CD14-positive monocyte (primary cell): ENCODE results near the gene ZNF423. TPM values are rescaled to one million over a fixed set of nuclear protein-coding genes. Genes with fewer than 3 reads are reported as not detected.

Experiments used
- DNase-seq, 3 donors: peaks; one replicate each; pipeline ENCODE4 v3.0.0-alpha.2; 2011 to 2022
- H2AFZ ChIP-seq: 2 replicates; pipeline ENCODE4 v1.6.0; 2012; ENCODE audit warnings: mild to moderate bottlenecking, low read depth, low read length, inconsistent platforms; ENCODE audit not compliant: insufficient read depth, poor library complexity, severe bottlenecking
- H3K27ac ChIP-seq, 2 donors: 1 replicate in 1 of 2; 2 replicates in 1 of 2; pipeline ENCODE4 v1.5.1; 2012 to 2013; ENCODE audit warnings: low read length in 2 of 2, control low read depth in 1 of 2, inconsistent platforms in 1 of 2, low read depth in 1 of 2, mild to moderate bottlenecking in 1 of 2
- H3K27me3 ChIP-seq, 2 donors: one replicate each; pipeline versions ENCODE4 v1.6.0 to v1.6.1; 2011 to 2013; ENCODE audit warnings: low read length in 2 of 2; ENCODE audit not compliant: control insufficient read depth in 2 of 2, insufficient read depth in 2 of 2
- H3K36me3 ChIP-seq, 2 donors: replicated peaks in 1 of 2; 1 replicate in 1 of 2; 2 replicates in 1 of 2; pipeline versions ENCODE4 v1.5.1 to v1.6.1; 2012 to 2013; ENCODE audit warnings: low read length in 2 of 2, control low read depth in 1 of 2, inconsistent platforms in 1 of 2, mild to moderate bottlenecking in 1 of 2; ENCODE audit not compliant: insufficient read depth in 2 of 2, control insufficient read depth in 1 of 2
- H3K4me1 ChIP-seq, 2 donors: 1 replicate in 1 of 2; 2 replicates in 1 of 2; pipeline versions ENCODE4 v1.5.1 to v1.6.1; 2012 to 2013; ENCODE audit warnings: low read length in 2 of 2, control low read depth in 1 of 2, inconsistent platforms in 1 of 2, mild to moderate bottlenecking in 1 of 2, moderate library complexity in 1 of 2; ENCODE audit not compliant: insufficient read depth in 2 of 2, control insufficient read depth in 1 of 2
- H3K4me2 ChIP-seq: replicated peaks from 2 replicates; pipeline ENCODE3; 2012; ENCODE audit warnings: low read length, moderate library complexity, mild to moderate bottlenecking; ENCODE audit not compliant: poor library complexity, severe bottlenecking; ENCODE audit errors: extremely low read depth
- H3K4me3 ChIP-seq, 3 experiments: fragments of 200-600 bp in 1 of 3; sonication (generic) in 1 of 3; replicated peaks in 1 of 3; 1 replicate in 2 of 3; 2 replicates in 1 of 3; pipeline ENCODE4 v1.5.1; 2011 to 2013; ENCODE audit warnings: low read length in 3 of 3, mild to moderate bottlenecking in 3 of 3, control low read depth in 2 of 3, low read depth in 2 of 3, inconsistent platforms in 1 of 3, moderate library complexity in 1 of 3
- H3K79me2 ChIP-seq: 2 replicates; pipeline ENCODE4 v1.6.0; 2012; ENCODE audit warnings: mild to moderate bottlenecking, control low read depth, inconsistent platforms, low read length, moderate library complexity; ENCODE audit not compliant: insufficient read depth
- H3K9ac ChIP-seq: 2 replicates; pipeline ENCODE4 v1.6.0; 2017; ENCODE audit warnings: low read length, mild to moderate bottlenecking; ENCODE audit not compliant: insufficient read depth, poor library complexity, severe bottlenecking
- H3K9me3 ChIP-seq, 2 donors: replicated peaks in 1 of 2; 1 replicate in 1 of 2; 2 replicates in 1 of 2; pipeline versions ENCODE4 v1.5.1 to v1.6.1; 2012 to 2013; ENCODE audit warnings: low read length in 2 of 2, control low read depth in 1 of 2; ENCODE audit not compliant: control insufficient read depth in 1 of 2, insufficient read depth in 1 of 2
- H4K20me1 ChIP-seq: 2 replicates; pipeline ENCODE4 v1.6.0; 2012; ENCODE audit warnings: mild to moderate bottlenecking, low read length, control low read depth, moderate library complexity; ENCODE audit not compliant: insufficient read depth
- H3K27ac Mint-ChIP-seq, 7 donors: one replicate each; pipeline ENCODE4 v1.8.0; 2020; ENCODE audit warnings: mild to moderate bottlenecking in 7 of 7, mixed read lengths in 7 of 7, moderate library complexity in 6 of 7, inconsistent platforms in 2 of 7
- H3K27me3 Mint-ChIP-seq, 3 donors: one replicate each; pipeline ENCODE4 v1.8.0; 2021 to 2022; ENCODE audit warnings: low read depth in 3 of 3, mild to moderate bottlenecking in 3 of 3, mixed read lengths in 3 of 3, moderate library complexity in 3 of 3, inconsistent platforms in 1 of 3
- H3K36me3 Mint-ChIP-seq, 2 donors: one replicate each; pipeline ENCODE4 v1.8.0; 2020; ENCODE audit warnings: mixed read lengths in 2 of 2, inconsistent platforms in 1 of 2, mild to moderate bottlenecking in 1 of 2
- H3K4me1 Mint-ChIP-seq: one replicate; pipeline ENCODE4 v1.8.0; 2020; ENCODE audit warnings: mild to moderate bottlenecking, mixed read lengths
- H3K4me3 Mint-ChIP-seq, 2 donors: one replicate each; pipeline ENCODE4 v1.8.0; 2020; ENCODE audit warnings: mild to moderate bottlenecking in 2 of 2, mixed read lengths in 2 of 2, moderate library complexity in 1 of 2
- H3K9me3 Mint-ChIP-seq, 7 donors: one replicate each; pipeline ENCODE4 v1.8.0; 2020 to 2022; ENCODE audit warnings: mixed read lengths in 7 of 7, mild to moderate bottlenecking in 6 of 7, moderate library complexity in 6 of 7, inconsistent platforms in 2 of 7
- CTCF ChIP-seq: fragments of 200-600 bp; IDR thresholded peaks from one replicate; pipeline ENCODE4 v1.8.0; 2022; ENCODE audit warnings: antibody characterized with exemption, mild to moderate bottlenecking
- WGBS: methylation state at CpG from one replicate; pipeline ENCODE4 v1.1.5; 2013; ENCODE audit warnings: missing lambda C conversion rate; ENCODE audit not compliant: insufficient coverage; 5-methylcytosine and 5-hydroxymethylcytosine counted together
- intact Hi-C, 2 donors: fragments of 100-400 bp; cut with micrococcal nuclease; formaldehyde crosslinking; loops; one replicate each; pipeline versions ENCODE4 v1.15.0 to v1.15.1; 2023
- polyA plus RNA-seq, 3 donors: library from polyadenylated mRNA; depleted of rRNA in 1 of 3; unstranded in 2 of 3; stranded (reverse) in 1 of 3; fragments of 300-500 nt in 2 of 3; fragments of >200 nt in 1 of 3; fragmentation: Illumina TruSeq in 2 of 3; gene quantifications; 1 replicate in 2 of 3; 2 replicates in 1 of 3; pipeline ENCODE4 v1.2.3, GENCODE V29; 2012 to 2021

Gene ZNF423
- polyA plus RNA-seq, 3 donors: not detected

- TF ChIP-seq CTCF: no peak
Observed at GRCh38 chr16:49746545-49746944, 109.4 kb downstream of the ZNF423 start.

GRCh38 chr16:49745311-49745747 lies 110.6 kb downstream of the ZNF423 start:
- no peak overlapping the region for H3K9ac ChIP-seq
- H4K20me1 ChIP-seq: no peaks in the 10 kb centered on the region
- H3K4me1 ChIP-seq: no peaks in the 10 kb centered on the region
- Mint-ChIP-seq H3K4me3 (no peak overlapping the region), H3K9me3 (peaks cover 0 to 3% (median 0%) of the 10 kb centered on the region in 7 donors), H3K27ac (peak overlapping the region in 2 of 7 donors; percentile 42 to 49), H3K4me1 (no peaks in the 10 kb centered on the region), H3K27me3 (peaks cover under 1 to 9% (median 3%) of the 10 kb centered on the region in 3 donors), H3K36me3 (no peaks in the 10 kb centered on the region)
- no peak overlapping the region for H2AFZ ChIP-seq
- intact Hi-C loops: no loop called here
- H3K36me3 ChIP-seq: no peaks in the 10 kb centered on the region
- no peak overlapping the region for H3K4me2 ChIP-seq
- no peak overlapping the region for H3K4me3 ChIP-seq
- no peaks in the 10 kb centered on the region for H3K79me2 ChIP-seq
- DNase-seq: no peak
- no peak overlapping the region for H3K27ac ChIP-seq
- no peak for TF ChIP-seq CTCF
- WGBS: 100% methylated on average over 6 of the region's 11 CpGs
- H3K27me3 ChIP-seq: no peaks in the 10 kb centered on the region
- no peaks in the 10 kb centered on the region for H3K9me3 ChIP-seq

More at GRCh38 chr16:49746545-49746944, 109.4 kb downstream of the ZNF423 start:
- H3K27me3 ChIP-seq: no peaks in the 10 kb centered on the region
- Mint-ChIP-seq H3K9me3 (peaks cover 0 to 3% (median 0%) of the 10 kb centered on the region in 7 donors), H3K4me1 (no peaks in the 10 kb centered on the region), H3K27me3 (peaks cover 2 to 9% (median 5%) of the 10 kb centered on the region in 3 donors), H3K27ac (no peak overlapping the region), H3K36me3 (no peaks in the 10 kb centered on the region), H3K4me3 (no peak overlapping the region)
- no peaks in the 10 kb centered on the region for H4K20me1 ChIP-seq
- no peaks in the 10 kb centered on the region for H3K79me2 ChIP-seq
- H3K27ac ChIP-seq: no peak overlapping the region
- no peak overlapping the region for H3K9ac ChIP-seq
- H3K4me1 ChIP-seq: no peaks in the 10 kb centered on the region
- no peak for DNase-seq
- no peak overlapping the region for H2AFZ ChIP-seq
- intact Hi-C loops: no loop called here
- no peak overlapping the region for H3K4me3 ChIP-seq
- 86% methylated on average over 7 of the region's 13 CpGs for WGBS
- H3K4me2 ChIP-seq: no peak overlapping the region
- H3K9me3 ChIP-seq: no peaks in the 10 kb centered on the region
- no peaks in the 10 kb centered on the region for H3K36me3 ChIP-seq
